Calu3 (cell line): ENCODE data around the gene ITGB2. TPM values are rescaled to one million over a fixed set of nuclear protein-coding genes. Genes with fewer than 3 reads are reported as not detected.

Experiments
- BruUV-seq: library from RNA; stranded (reverse); fragments of 400-500 nt; replicated peaks from 2 replicates; lab custom pipeline; 2021; lab: Mats Ljungman, UMichigan
- CTCF ChIA-PET: fragments of 300-600 bp; sonication (Branson Sonifier 250); formaldehyde crosslinking; loops from one replicate; lab custom pipeline; 2022; ENCODE audit warnings: antibody characterized with exemption; lab: Charles Lee
- DNase-seq: peaks from one replicate; pipeline ENCODE4 v3.0.0; 2022
- H3K27ac Mint-ChIP-seq: one replicate; pipeline ENCODE4 v1.8.0; 2022; ENCODE audit warnings: mixed read lengths; ENCODE audit not compliant: unreplicated experiment
- H3K27me3 Mint-ChIP-seq: one replicate; pipeline ENCODE4 v1.8.0; 2022; ENCODE audit warnings: mixed read lengths; ENCODE audit not compliant: unreplicated experiment
- H3K36me3 Mint-ChIP-seq: one replicate; pipeline ENCODE4 v1.8.0; 2022; ENCODE audit warnings: mild to moderate bottlenecking, moderate library complexity, mixed read lengths; ENCODE audit not compliant: insufficient read depth, unreplicated experiment
- H3K4me1 Mint-ChIP-seq: one replicate; pipeline ENCODE4 v1.8.0; 2022; ENCODE audit warnings: mild to moderate bottlenecking, low read depth, mixed read lengths; ENCODE audit not compliant: unreplicated experiment
- H3K4me3 Mint-ChIP-seq: one replicate; pipeline ENCODE4 v1.8.0; 2022; ENCODE audit warnings: mild to moderate bottlenecking, low read depth, moderate library complexity, mixed read lengths; ENCODE audit not compliant: unreplicated experiment
- H3K9me3 Mint-ChIP-seq: one replicate; pipeline ENCODE4 v1.8.0; 2022; ENCODE audit warnings: low read depth, mixed read lengths; ENCODE audit not compliant: unreplicated experiment
- intact Hi-C: fragments of 100-400 bp; cut with micrococcal nuclease; formaldehyde crosslinking; loops from one replicate; pipeline ENCODE4 v1.10.0; 2022; ENCODE audit not compliant: unreplicated experiment
- total RNA-seq: library from RNA; stranded (reverse); gene quantifications from 2 replicates; pipeline ENCODE4 v1.2.3, GENCODE V29; 2022
- TF ChIP-seq, protein P1 (sequence below): fragments of 200-600 bp; IDR thresholded peaks from one replicate; pipeline ENCODE4 v1.8.0; 2022; ENCODE audit warnings: antibody characterized with exemption; ENCODE audit not compliant: unreplicated experiment

Gene ITGB2
- total RNA-seq, 1 experiment from 2014 or later: 0.42 TPM

DNA sequence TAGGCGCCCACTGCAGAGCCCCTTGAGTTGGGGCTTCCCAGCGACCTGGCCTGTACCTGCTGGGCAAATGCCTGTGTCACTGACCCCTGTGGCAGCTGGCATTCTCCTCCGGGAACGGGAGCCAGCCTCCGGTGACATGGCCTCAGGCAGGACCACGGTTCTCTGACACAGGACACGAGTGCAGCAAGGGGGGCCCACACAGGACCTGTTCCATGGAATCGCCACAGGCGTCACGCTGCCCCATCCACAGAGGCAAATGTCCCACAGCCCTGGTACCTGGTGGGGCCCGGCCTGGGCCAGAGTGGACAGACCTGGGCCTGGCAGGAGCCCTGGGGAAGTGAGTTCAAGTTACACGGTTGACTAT is 2.6 kb downstream of the ITGB2 start:
- CTCF ChIA-PET: no interaction called here

GRCh38 chr21:44917446-44918106 is 3.1 kb downstream of the ITGB2 start:
- no peaks in the 10 kb centered on the region for H3K36me3 Mint-ChIP-seq
- no peaks in the 10 kb centered on the region for H3K9me3 Mint-ChIP-seq
- peaks cover 8% of the 10 kb centered on the region for H3K4me1 Mint-ChIP-seq
- intact Hi-C loops: no loop called here
- H3K27ac Mint-ChIP-seq: no peak overlapping the region
- no peak for DNase-seq
- CTCF ChIA-PET: interaction anchor here (0.6 kb wide), 1 partner anchor 201 kb away, joined by 3 read pairs; no protein-coding TSS in a partner anchor
- TF ChIP-seq, protein P1, sequence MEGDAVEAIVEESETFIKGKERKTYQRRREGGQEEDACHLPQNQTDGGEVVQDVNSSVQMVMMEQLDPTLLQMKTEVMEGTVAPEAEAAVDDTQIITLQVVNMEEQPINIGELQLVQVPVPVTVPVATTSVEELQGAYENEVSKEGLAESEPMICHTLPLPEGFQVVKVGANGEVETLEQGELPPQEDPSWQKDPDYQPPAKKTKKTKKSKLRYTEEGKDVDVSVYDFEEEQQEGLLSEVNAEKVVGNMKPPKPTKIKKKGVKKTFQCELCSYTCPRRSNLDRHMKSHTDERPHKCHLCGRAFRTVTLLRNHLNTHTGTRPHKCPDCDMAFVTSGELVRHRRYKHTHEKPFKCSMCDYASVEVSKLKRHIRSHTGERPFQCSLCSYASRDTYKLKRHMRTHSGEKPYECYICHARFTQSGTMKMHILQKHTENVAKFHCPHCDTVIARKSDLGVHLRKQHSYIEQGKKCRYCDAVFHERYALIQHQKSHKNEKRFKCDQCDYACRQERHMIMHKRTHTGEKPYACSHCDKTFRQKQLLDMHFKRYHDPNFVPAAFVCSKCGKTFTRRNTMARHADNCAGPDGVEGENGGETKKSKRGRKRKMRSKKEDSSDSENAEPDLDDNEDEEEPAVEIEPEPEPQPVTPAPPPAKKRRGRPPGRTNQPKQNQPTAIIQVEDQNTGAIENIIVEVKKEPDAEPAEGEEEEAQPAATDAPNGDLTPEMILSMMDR: no peak
- H3K4me3 Mint-ChIP-seq: no peak overlapping the region
- BruUV-seq: no TSS peak
- H3K27me3 Mint-ChIP-seq: peaks cover 30% of the 10 kb centered on the region

More for the DNA sequence above, 2.6 kb downstream of the ITGB2 start:
- Mint-ChIP-seq H3K27ac (no peak overlapping the region), H3K9me3 (no peaks in the 10 kb centered on the region), H3K27me3 (peaks cover 35% of the 10 kb centered on the region), H3K4me1 (peaks cover 8% of the 10 kb centered on the region), H3K4me3 (no peak overlapping the region), H3K36me3 (no peaks in the 10 kb centered on the region)
- intact Hi-C loops: no loop called here
- no peak for DNase-seq
- BruUV-seq: no TSS peak
- TF ChIP-seq, protein P1: no peak

- Mint-ChIP-seq H3K27me3 (peaks cover 25% of the 10 kb centered on the region), H3K27ac (no peak overlapping the region), H3K9me3 (no peaks in the 10 kb centered on the region), H3K36me3 (no peaks in the 10 kb centered on the region), H3K4me1 (peaks cover 8% of the 10 kb centered on the region), H3K4me3 (no peak overlapping the region)
- intact Hi-C loops: no loop called here
- CTCF ChIA-PET: interaction anchor here (0.6 to 0.9 kb wide), 4 partner anchors 10 to 200 kb away, joined by 3 to 5 read pairs (median 3); no protein-coding TSS in a partner anchor
- TF ChIP-seq, protein P1: no peak
- DNase-seq: peak; percentile 14
- no TSS peak for BruUV-seq
Observed at GRCh38 chr21:44916965-44917364, 3.7 kb downstream of the ITGB2 start.

DNA sequence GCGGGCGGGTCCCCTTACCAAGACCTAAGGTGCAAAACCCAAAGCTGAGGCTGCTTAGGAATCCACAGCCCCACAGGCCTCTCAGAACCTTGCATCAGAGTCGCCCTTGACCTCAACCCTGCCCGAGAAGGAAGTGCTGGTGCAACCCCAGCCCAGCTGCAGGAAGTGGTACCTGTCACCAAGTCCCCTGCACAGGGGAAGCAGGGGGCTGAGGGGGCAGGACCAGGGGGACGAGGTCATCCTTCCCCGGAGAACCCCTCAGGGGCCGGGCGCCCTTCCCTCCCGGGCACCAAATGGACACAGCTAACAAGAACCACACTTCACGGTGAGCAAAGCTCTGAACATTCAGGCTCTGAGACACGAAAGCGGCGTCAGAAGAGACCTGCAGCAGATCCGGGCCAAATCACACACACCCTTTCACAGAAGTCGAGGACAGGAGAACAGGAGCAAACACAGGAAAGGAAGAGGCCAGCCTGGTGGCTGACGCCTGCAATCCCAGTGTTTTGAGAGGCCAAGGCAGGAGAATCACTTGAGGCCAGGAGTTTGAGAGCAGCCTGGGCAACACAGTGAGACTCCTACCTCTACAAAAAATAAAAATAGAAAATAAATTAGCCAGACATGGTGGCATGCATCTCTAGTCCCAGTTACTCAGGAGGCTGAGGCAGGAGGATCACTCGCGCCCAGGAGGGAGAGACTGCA is 6.4 kb downstream of the ITGB2 start:
- Mint-ChIP-seq H3K9me3 (no peaks in the 10 kb centered on the region), H3K27me3 (peaks cover 6% of the 10 kb centered on the region), H3K36me3 (peaks cover 9% of the 10 kb centered on the region), H3K4me3 (no peak overlapping the region), H3K27ac (no peak overlapping the region), H3K4me1 (peaks cover 17% of the 10 kb centered on the region)
- CTCF ChIA-PET: interaction anchor here (0.6 kb wide), 1 partner anchor 22 kb away, joined by 4 read pairs; no protein-coding TSS in a partner anchor
- TF ChIP-seq, protein P1: no peak
- BruUV-seq: no TSS peak
- intact Hi-C loops: no loop called here
- DNase-seq: no peak
